ENCODE results near the gene RGS11. TPM values are rescaled to one million over a fixed set of nuclear protein-coding genes. Genes with fewer than 3 reads are reported as not detected.

Gene RGS11
- total and polyA plus RNA-seq, 4 donors: 0.51 to 1.6 (median 0.77) TPM; not detected in 1

DNA sequence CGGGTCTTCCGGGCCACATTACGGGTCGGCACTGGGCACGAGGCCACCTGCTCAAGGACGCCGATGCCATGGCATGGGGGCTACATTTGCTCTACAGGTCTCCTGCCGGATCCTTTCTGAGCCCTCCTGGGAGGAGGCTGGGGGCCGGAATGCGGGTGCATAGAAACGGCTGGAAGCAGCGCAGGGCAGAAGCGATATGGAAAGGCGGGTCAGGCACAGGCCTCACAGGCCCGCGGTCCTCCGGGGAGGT lies 48.4 kb upstream of the RGS11 start:
- peaks cover 0 to 3% (median 0%) of the 10 kb centered on the region in 4 donors for H3K36me3 ChIP-seq (ENCODE audit: control insufficient read depth in 4 of 4, insufficient read depth in 3 of 4, low read depth in 1 of 4, low read length in 3 of 4)
- H3K27ac ChIP-seq (ENCODE audit: low read depth in 1 of 2, low read length in 2 of 2): no peak overlapping the region
- H3K4me1 ChIP-seq (ENCODE audit: control insufficient read depth in 4 of 4, insufficient read depth in 4 of 4, low read length in 3 of 4): peaks cover 5 to 13% (median 10%) of the 10 kb centered on the region in 4 donors
- H3K9ac ChIP-seq (ENCODE audit: low read depth in 1 of 2, low read length in 2 of 2): no peak overlapping the region
- H3K4me3 ChIP-seq (ENCODE audit: low read depth in 1 of 3, low read length in 3 of 3): no peak overlapping the region
- WGBS: 90% methylated on average over 17 of the region's 17 CpGs
- DNase-seq (ENCODE audit: low spot score): no peak
- TF ChIP-seq EGR1 (IDR thresholded peaks at IDR 0.05; ENCODE audit: low read depth in 2 of 2) (no peak), GABPA (IDR thresholded peaks at IDR 0.05 in 1 of 2, conservative IDR thresholded peaks at IDR 0.05 in 1 of 2) (no peak), JUND (IDR thresholded peaks at IDR 0.05) (no peak), HNF4G (IDR thresholded peaks at IDR 0.05) (no peak), YY1 (IDR thresholded peaks at IDR 0.05) (no peak), NR2F2 (IDR thresholded peaks at IDR 0.05) (no peak), FOXA2 (IDR thresholded peaks at IDR 0.05) (no peak), RXRA (IDR thresholded peaks at IDR 0.05) (no peak)
- TF ChIP-seq, protein P1, sequence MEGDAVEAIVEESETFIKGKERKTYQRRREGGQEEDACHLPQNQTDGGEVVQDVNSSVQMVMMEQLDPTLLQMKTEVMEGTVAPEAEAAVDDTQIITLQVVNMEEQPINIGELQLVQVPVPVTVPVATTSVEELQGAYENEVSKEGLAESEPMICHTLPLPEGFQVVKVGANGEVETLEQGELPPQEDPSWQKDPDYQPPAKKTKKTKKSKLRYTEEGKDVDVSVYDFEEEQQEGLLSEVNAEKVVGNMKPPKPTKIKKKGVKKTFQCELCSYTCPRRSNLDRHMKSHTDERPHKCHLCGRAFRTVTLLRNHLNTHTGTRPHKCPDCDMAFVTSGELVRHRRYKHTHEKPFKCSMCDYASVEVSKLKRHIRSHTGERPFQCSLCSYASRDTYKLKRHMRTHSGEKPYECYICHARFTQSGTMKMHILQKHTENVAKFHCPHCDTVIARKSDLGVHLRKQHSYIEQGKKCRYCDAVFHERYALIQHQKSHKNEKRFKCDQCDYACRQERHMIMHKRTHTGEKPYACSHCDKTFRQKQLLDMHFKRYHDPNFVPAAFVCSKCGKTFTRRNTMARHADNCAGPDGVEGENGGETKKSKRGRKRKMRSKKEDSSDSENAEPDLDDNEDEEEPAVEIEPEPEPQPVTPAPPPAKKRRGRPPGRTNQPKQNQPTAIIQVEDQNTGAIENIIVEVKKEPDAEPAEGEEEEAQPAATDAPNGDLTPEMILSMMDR (IDR thresholded peaks at IDR 0.05; ENCODE audit: low read depth, low read length, missing input control): no peak
- TF ChIP-seq, protein P2, sequence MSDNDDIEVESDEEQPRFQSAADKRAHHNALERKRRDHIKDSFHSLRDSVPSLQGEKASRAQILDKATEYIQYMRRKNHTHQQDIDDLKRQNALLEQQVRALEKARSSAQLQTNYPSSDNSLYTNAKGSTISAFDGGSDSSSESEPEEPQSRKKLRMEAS (IDR thresholded peaks at IDR 0.05): no peak
- H3K9me3 ChIP-seq (ENCODE audit: control insufficient read depth in 4 of 4, low read length in 3 of 4): no peaks in the 10 kb centered on the region
- H3K27me3 ChIP-seq (ENCODE audit: control insufficient read depth in 4 of 4, insufficient read depth in 4 of 4, low read length in 3 of 4): no peaks in the 10 kb centered on the region

DNA sequence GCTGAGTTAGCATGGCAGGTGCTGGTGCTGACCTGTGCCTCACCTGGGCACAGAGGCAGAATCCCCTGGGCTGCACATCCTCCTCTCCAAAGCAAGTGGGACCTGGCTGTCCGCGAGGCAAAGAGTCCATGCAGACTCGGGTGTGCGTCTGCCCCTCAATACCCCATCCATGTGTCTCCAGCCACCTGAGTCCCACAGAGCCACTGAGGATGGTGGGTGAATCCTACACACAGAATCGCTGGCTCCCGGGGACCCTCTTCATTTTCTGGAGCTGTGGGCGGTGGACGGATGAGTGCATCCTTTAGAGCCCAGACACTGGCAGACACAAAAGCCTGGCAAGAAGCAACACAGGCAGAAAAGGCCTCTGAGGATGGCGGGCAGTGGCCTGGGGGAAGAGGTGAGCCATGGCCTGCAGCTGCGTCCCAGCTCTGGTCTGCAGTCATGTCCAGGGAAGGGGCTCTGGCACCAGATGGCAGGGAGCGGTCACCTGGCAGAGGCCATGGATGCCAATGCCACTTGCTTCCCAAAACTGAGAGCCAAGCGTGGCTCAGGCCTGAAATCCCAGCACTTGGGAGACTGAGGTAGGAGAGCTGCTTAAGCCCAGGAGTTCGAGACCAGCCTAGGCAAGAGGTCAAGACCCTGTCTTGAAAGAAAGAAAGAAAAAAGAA lies 46.9 kb upstream of the RGS11 start:
- no peaks in the 10 kb centered on the region for H3K9me3 ChIP-seq (ENCODE audit: control insufficient read depth in 4 of 4, low read length in 3 of 4)
- no peak overlapping the region for H3K9ac ChIP-seq (ENCODE audit: low read depth in 1 of 2, low read length in 2 of 2)
- H3K4me1 ChIP-seq (ENCODE audit: control insufficient read depth in 4 of 4, insufficient read depth in 4 of 4, low read length in 3 of 4): peaks cover 2 to 8% (median 5%) of the 10 kb centered on the region in 4 donors
- H3K27ac ChIP-seq (ENCODE audit: low read depth in 1 of 2, low read length in 2 of 2): no peak overlapping the region
- TF ChIP-seq SP1 (IDR thresholded peaks at IDR 0.05) (no peak), EGR1 (IDR thresholded peaks at IDR 0.05; ENCODE audit: low read depth in 2 of 2) (no peak), JUND (IDR thresholded peaks at IDR 0.05) (no peak), FOXA2 (IDR thresholded peaks at IDR 0.05) (no peak), RAD21 (IDR thresholded peaks at IDR 0.05) (no peak), FOXA1 (IDR thresholded peaks at IDR 0.05) (no peak), GABPA (IDR thresholded peaks at IDR 0.05 in 1 of 2, conservative IDR thresholded peaks at IDR 0.05 in 1 of 2) (no peak), HNF4G (IDR thresholded peaks at IDR 0.05) (no peak), TAF1 (conservative IDR thresholded peaks at IDR 0.05) (no peak), RXRA (IDR thresholded peaks at IDR 0.05) (no peak), NR2F2 (IDR thresholded peaks at IDR 0.05) (no peak), HNF4A (conservative IDR thresholded peaks at IDR 0.05) (no peak), YY1 (IDR thresholded peaks at IDR 0.05) (no peak)
- TF ChIP-seq, protein P1 (IDR thresholded peaks at IDR 0.05; ENCODE audit: low read depth, low read length, missing input control): no peak
- TF ChIP-seq, protein P3, sequence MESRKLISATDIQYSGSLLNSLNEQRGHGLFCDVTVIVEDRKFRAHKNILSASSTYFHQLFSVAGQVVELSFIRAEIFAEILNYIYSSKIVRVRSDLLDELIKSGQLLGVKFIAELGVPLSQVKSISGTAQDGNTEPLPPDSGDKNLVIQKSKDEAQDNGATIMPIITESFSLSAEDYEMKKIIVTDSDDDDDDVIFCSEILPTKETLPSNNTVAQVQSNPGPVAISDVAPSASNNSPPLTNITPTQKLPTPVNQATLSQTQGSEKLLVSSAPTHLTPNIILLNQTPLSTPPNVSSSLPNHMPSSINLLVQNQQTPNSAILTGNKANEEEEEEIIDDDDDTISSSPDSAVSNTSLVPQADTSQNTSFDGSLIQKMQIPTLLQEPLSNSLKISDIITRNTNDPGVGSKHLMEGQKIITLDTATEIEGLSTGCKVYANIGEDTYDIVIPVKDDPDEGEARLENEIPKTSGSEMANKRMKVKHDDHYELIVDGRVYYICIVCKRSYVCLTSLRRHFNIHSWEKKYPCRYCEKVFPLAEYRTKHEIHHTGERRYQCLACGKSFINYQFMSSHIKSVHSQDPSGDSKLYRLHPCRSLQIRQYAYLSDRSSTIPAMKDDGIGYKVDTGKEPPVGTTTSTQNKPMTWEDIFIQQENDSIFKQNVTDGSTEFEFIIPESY (IDR thresholded peaks at IDR 0.05): no peak
- TF ChIP-seq, protein P4, sequence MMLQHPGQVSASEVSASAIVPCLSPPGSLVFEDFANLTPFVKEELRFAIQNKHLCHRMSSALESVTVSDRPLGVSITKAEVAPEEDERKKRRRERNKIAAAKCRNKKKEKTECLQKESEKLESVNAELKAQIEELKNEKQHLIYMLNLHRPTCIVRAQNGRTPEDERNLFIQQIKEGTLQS (IDR thresholded peaks at IDR 0.05): no peak
- TF ChIP-seq, protein P2 (IDR thresholded peaks at IDR 0.05): no peak
- TF ChIP-seq, protein P5, sequence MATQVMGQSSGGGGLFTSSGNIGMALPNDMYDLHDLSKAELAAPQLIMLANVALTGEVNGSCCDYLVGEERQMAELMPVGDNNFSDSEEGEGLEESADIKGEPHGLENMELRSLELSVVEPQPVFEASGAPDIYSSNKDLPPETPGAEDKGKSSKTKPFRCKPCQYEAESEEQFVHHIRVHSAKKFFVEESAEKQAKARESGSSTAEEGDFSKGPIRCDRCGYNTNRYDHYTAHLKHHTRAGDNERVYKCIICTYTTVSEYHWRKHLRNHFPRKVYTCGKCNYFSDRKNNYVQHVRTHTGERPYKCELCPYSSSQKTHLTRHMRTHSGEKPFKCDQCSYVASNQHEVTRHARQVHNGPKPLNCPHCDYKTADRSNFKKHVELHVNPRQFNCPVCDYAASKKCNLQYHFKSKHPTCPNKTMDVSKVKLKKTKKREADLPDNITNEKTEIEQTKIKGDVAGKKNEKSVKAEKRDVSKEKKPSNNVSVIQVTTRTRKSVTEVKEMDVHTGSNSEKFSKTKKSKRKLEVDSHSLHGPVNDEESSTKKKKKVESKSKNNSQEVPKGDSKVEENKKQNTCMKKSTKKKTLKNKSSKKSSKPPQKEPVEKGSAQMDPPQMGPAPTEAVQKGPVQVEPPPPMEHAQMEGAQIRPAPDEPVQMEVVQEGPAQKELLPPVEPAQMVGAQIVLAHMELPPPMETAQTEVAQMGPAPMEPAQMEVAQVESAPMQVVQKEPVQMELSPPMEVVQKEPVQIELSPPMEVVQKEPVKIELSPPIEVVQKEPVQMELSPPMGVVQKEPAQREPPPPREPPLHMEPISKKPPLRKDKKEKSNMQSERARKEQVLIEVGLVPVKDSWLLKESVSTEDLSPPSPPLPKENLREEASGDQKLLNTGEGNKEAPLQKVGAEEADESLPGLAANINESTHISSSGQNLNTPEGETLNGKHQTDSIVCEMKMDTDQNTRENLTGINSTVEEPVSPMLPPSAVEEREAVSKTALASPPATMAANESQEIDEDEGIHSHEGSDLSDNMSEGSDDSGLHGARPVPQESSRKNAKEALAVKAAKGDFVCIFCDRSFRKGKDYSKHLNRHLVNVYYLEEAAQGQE (IDR thresholded peaks at IDR 0.05): no peak
- H3K36me3 ChIP-seq (ENCODE audit: control insufficient read depth in 4 of 4, insufficient read depth in 3 of 4, low read depth in 1 of 4, low read length in 3 of 4): peaks cover 0 to 9% (median 1%) of the 10 kb centered on the region in 4 donors
- no peaks in the 10 kb centered on the region for H3K27me3 ChIP-seq (ENCODE audit: control insufficient read depth in 4 of 4, insufficient read depth in 4 of 4, low read length in 3 of 4)
- H3K4me3 ChIP-seq (ENCODE audit: low read depth in 1 of 3, low read length in 3 of 3): no peak overlapping the region
- WGBS: 96% methylated on average over 13 of the region's 13 CpGs
- DNase-seq (ENCODE audit: low spot score): no peak

Data from liver (tissue), 9 donors.